GM23248 (cell line): ENCODE data around the gene TMEM164.

Source experiments
- EZH2 ChIP-seq: fragments of 200-600 bp; sonication (generic); IDR thresholded peaks from 2 replicates; pipeline ENCODE4 v1.6.1; 2018; ENCODE audit warnings: antibody characterized with exemption, mild to moderate bottlenecking; ENCODE audit not compliant: insufficient read depth, poor library complexity, severe bottlenecking
- EZH2phosphoT487 ChIP-seq: fragments of 200-600 bp; sonication (generic); IDR thresholded peaks from 2 replicates; pipeline ENCODE4 v1.6.1; 2018; ENCODE audit warnings: antibody characterized with exemption, moderate library complexity, mild to moderate bottlenecking, low read depth; ENCODE audit not compliant: insufficient read depth

GRCh38 chrX:110043506-110043905, 40.6 kb downstream of the TMEM164 start:
- TF ChIP-seq EZH2: no peak
- TF ChIP-seq EZH2phosphoT487: no peak
